HG03378 (cell line): Measurements from ENCODE around the gene USP10.

ENCODE experiments used
- ATAC-seq: cut with Tn5 transposase; IDR thresholded peaks from one replicate; pipeline ENCODE4 v1.9.1; 2021; ENCODE audit warnings: mild to moderate bottlenecking, moderate library complexity; ENCODE audit not compliant: unreplicated experiment

USP10 gene

GRCh38 chr16:84791088-84791487 lies 91.3 kb downstream of the USP10 start:
- no peak for ATAC-seq

- no peak for ATAC-seq
These were observed 91.7 kb downstream of the USP10 start for GRCh38 chr16:84791501-84791900.

GRCh38 chr16:84794186-84794585 lies 94.4 kb downstream of the USP10 start:
- no peak for ATAC-seq

- no peak for ATAC-seq
These were observed 94.8 kb downstream of the USP10 start for GRCh38 chr16:84794626-84795025.

- no peak for ATAC-seq
These were observed 95.7 kb downstream of the USP10 start for GRCh38 chr16:84795329-84796053.

- no peak for ATAC-seq
These were observed 100.6 kb downstream of the USP10 start for GRCh38 chr16:84800158-84800978.

- no peak for ATAC-seq
These were observed 103.3 kb downstream of the USP10 start for GRCh38 chr16:84803146-84803545.

GRCh38 chr16:84804326-84804725 lies 104.5 kb downstream of the USP10 start:
- ATAC-seq, result no peak

- no peak for ATAC-seq
These were observed 106.6 kb downstream of the USP10 start for GRCh38 chr16:84806256-84806889.

- ATAC-seq, result no peak
These were observed 107.1 kb downstream of the USP10 start for GRCh38 chr16:84806890-84807258.

GRCh38 chr16:84807776-84808175 lies 108.0 kb downstream of the USP10 start:
- ATAC-seq, result no peak

- ATAC-seq, result no peak
These were observed 109.0 kb downstream of the USP10 start for GRCh38 chr16:84808826-84809225.

GRCh38 chr16:84810518-84811273 lies 110.9 kb downstream of the USP10 start:
- no peak for ATAC-seq

GRCh38 chr16:84811529-84811928 lies 111.7 kb downstream of the USP10 start:
- ATAC-seq, result no peak

GRCh38 chr16:84813141-84813934 lies 113.5 kb downstream of the USP10 start:
- ATAC-seq, result no peak

- ATAC-seq, result no peak
These were observed 115.7 kb downstream of the USP10 start for GRCh38 chr16:84815462-84815861.

- no peak for ATAC-seq
These were observed 116.2 kb downstream of the USP10 start for GRCh38 chr16:84816023-84816422.

GRCh38 chr16:84816485-84816884 lies 116.7 kb downstream of the USP10 start:
- ATAC-seq, result no peak

GRCh38 chr16:84817206-84817605 lies 117.4 kb downstream of the USP10 start:
- ATAC-seq, result no peak

- ATAC-seq, result no peak
These were observed 117.8 kb downstream of the USP10 start for GRCh38 chr16:84817613-84818012.
